ENCODE results near the gene SCTR. TPM values are rescaled to one million over a fixed set of nuclear protein-coding genes. Genes with fewer than 3 reads are reported as not detected.
"Not testable (repeated sequence)": the region's sequence is repeated elsewhere in the genome, so short reads cannot be mapped to it uniquely, and the experiment has no call there.

Gene SCTR
- total RNA-seq, 1 donor from 2014 or later, result 0.82 TPM

GRCh38 chr2:119419803-119420508 is 104.3 kb downstream of the SCTR start:
- no peak for FAIRE-seq
- no peak for DNase-seq (ENCODE audit: low spot score in 2 of 2)

- no peak for FAIRE-seq
Observed at GRCh38 chr2:119419065-119419464, 105.2 kb downstream of the SCTR start.

GRCh38 chr2:119417908-119418307 is 106.4 kb downstream of the SCTR start:
- DNase-seq (ENCODE audit: low spot score in 2 of 2) (no peak), FAIRE-seq (no peak)

More at GRCh38 chr2:119419065-119419464, 105.2 kb downstream of the SCTR start:
- DNase-seq (ENCODE audit: low spot score in 2 of 2), result no peak

GRCh38 chr2:119416299-119416923 is 107.9 kb downstream of the SCTR start:
- DNase-seq (ENCODE audit: low spot score in 2 of 2) (no peak), FAIRE-seq (no peak)

GRCh38 chr2:119415630-119416029 is 108.7 kb downstream of the SCTR start:
- DNase-seq (ENCODE audit: low spot score in 2 of 2) (no peak), FAIRE-seq (no peak)

GRCh38 chr2:119414894-119415293 is 109.4 kb downstream of the SCTR start:
- DNase-seq (ENCODE audit: low spot score in 2 of 2) (no peak), FAIRE-seq (no peak)

GRCh38 chr2:119409506-119409905 is 114.8 kb downstream of the SCTR start:
- FAIRE-seq, result no peak
- no peak for DNase-seq (ENCODE audit: low spot score in 2 of 2)

GRCh38 chr2:119408221-119408619 is 116.1 kb downstream of the SCTR start:
- no peak for DNase-seq (ENCODE audit: low spot score in 2 of 2)
- no peak for FAIRE-seq

GRCh38 chr2:119407430-119408220 is 116.7 kb downstream of the SCTR start:
- FAIRE-seq, result peak; percentile 49
- peak in 1 of 2 donors; percentile 72 for DNase-seq (ENCODE audit: low spot score in 2 of 2)

- no peak for FAIRE-seq
- DNase-seq (ENCODE audit: low spot score in 2 of 2), result no peak
Observed at GRCh38 chr2:119405151-119405550, 119.1 kb downstream of the SCTR start.

GRCh38 chr2:119403618-119404017 is 120.7 kb downstream of the SCTR start:
- DNase-seq (ENCODE audit: low spot score in 2 of 2); FAIRE-seq: not testable (repeated sequence)

GRCh38 chr2:119402645-119403560 is 121.4 kb downstream of the SCTR start:
- FAIRE-seq (no peak), DNase-seq (ENCODE audit: low spot score in 2 of 2) (no peak)

GRCh38 chr2:119402106-119402505 is 122.2 kb downstream of the SCTR start:
- DNase-seq (ENCODE audit: low spot score in 2 of 2) (no peak), FAIRE-seq (no peak)

- DNase-seq (ENCODE audit: low spot score in 2 of 2), result no peak
- FAIRE-seq, result no peak
Observed at GRCh38 chr2:119397196-119397595, 127.1 kb downstream of the SCTR start.

- no peak for FAIRE-seq
- no peak for DNase-seq (ENCODE audit: low spot score in 2 of 2)
Observed at GRCh38 chr2:119393971-119394748, 130.1 kb downstream of the SCTR start.

All from frontal cortex (tissue), 4 donors.